GM23248 (cell line): Measurements from ENCODE around the gene KCTD17. TPM values are rescaled to one million over a fixed set of nuclear protein-coding genes. Genes with fewer than 3 reads are reported as not detected.

ENCODE experiments used
- DNase-seq: peaks from one replicate; pipeline ENCODE4 v3.0.0-alpha.2; 2015
- H2AFZ ChIP-seq: fragments of 200-600 bp; sonication (generic); 2 replicates; pipeline ENCODE4 v1.6.1; 2016; ENCODE audit warnings: antibody characterized with exemption
- H3F3A ChIP-seq: fragments of 200-600 bp; sonication (generic); 2 replicates; pipeline ENCODE4 v1.6.1; 2016; ENCODE audit warnings: mild to moderate bottlenecking, antibody characterized with exemption, mixed run types; ENCODE audit not compliant: insufficient read depth
- H3K27ac ChIP-seq: fragments of 200-600 bp; sonication (generic); 2 replicates; pipeline ENCODE4 v1.5.1; 2016; ENCODE audit warnings: mild to moderate bottlenecking
- H3K27me3 ChIP-seq: fragments of 200-600 bp; sonication (generic); replicated peaks from 2 replicates; pipeline ENCODE4 v1.6.1; 2016; ENCODE audit warnings: mild to moderate bottlenecking; ENCODE audit not compliant: insufficient read depth
- H3K36me3 ChIP-seq: fragments of 200-600 bp; sonication (generic); 2 replicates; pipeline ENCODE4 v1.6.1; 2016; ENCODE audit warnings: low read depth, mild to moderate bottlenecking
- H3K4me1 ChIP-seq: fragments of 200-600 bp; sonication (generic); 2 replicates; pipeline ENCODE4 v1.6.1; 2016; ENCODE audit warnings: mild to moderate bottlenecking; ENCODE audit not compliant: insufficient read depth
- H3K4me2 ChIP-seq: fragments of 200-600 bp; sonication (generic); one replicate; pipeline ENCODE4 v1.6.1; 2016; ENCODE audit warnings: mild to moderate bottlenecking; ENCODE audit not compliant: unreplicated experiment
- H3K4me3 ChIP-seq: fragments of 200-600 bp; sonication (generic); 2 replicates; pipeline ENCODE4 v1.5.1; 2016; ENCODE audit warnings: mild to moderate bottlenecking
- H3K79me2 ChIP-seq: fragments of 200-600 bp; sonication (generic); 2 replicates; pipeline ENCODE4 v1.6.1; 2016; ENCODE audit warnings: mild to moderate bottlenecking; ENCODE audit not compliant: insufficient read depth
- H3K9ac ChIP-seq: fragments of 200-600 bp; sonication (generic); 2 replicates; pipeline ENCODE4 v1.6.1; 2016; ENCODE audit warnings: mild to moderate bottlenecking
- H3K9me2 ChIP-seq: fragments of 200-600 bp; sonication (generic); 2 replicates; pipeline ENCODE4 v1.6.1; 2016; ENCODE audit warnings: mixed run types, mild to moderate bottlenecking, moderate library complexity; ENCODE audit not compliant: insufficient read depth
- H3K9me3 ChIP-seq: fragments of 200-600 bp; sonication (generic); one replicate; pipeline ENCODE4 v1.6.1; 2017; ENCODE audit warnings: low read depth
- H4K20me1 ChIP-seq: fragments of 200-600 bp; sonication (generic); 2 replicates; pipeline ENCODE4 v1.6.0; 2016; ENCODE audit not compliant: insufficient read depth
- EZH2 ChIP-seq: fragments of 200-600 bp; sonication (generic); IDR thresholded peaks from 2 replicates; pipeline ENCODE4 v1.6.1; 2018; ENCODE audit warnings: antibody characterized with exemption, mild to moderate bottlenecking; ENCODE audit not compliant: insufficient read depth, poor library complexity, severe bottlenecking
- EZH2phosphoT487 ChIP-seq: fragments of 200-600 bp; sonication (generic); IDR thresholded peaks from 2 replicates; pipeline ENCODE4 v1.6.1; 2018; ENCODE audit warnings: antibody characterized with exemption, moderate library complexity, mild to moderate bottlenecking, low read depth; ENCODE audit not compliant: insufficient read depth
- whole genome bisulfite sequencing, 2 experiments: methylation state at CpG; one replicate each; pipeline ENCODE4 v1.1.6; 2015 to 2017; ENCODE audit warnings: low lambda C conversion rate in 2 of 2, low coverage in 1 of 2; ENCODE audit errors: missing lambda C conversion rate in 2 of 2; 5-methylcytosine and 5-hydroxymethylcytosine counted together
- in situ Hi-C: fragments of 300-500 bp; cut with MboI; formaldehyde crosslinking; loops from 2 replicates; pipeline ENCODE4 v1.15.0; 2020
- polyA plus RNA-seq: library from polyadenylated mRNA; unstranded; fragments of >200 nt; fragmentation: Nextera tagmentation; extraction: Ambion mirVana; gene quantifications from 2 replicates; pipeline ENCODE4 v1.2.1, GENCODE V29; 2016
- total RNA-seq: library from RNA; depleted of rRNA; stranded (reverse); fragments of >200 nt; shearing (Covaris generic); gene quantifications from 2 replicates; pipeline ENCODE4 v1.2.3, GENCODE V29; 2014

Gene KCTD17
- total and polyA plus RNA-seq, 2 experiments from 2014 or later: 41.6 to 59.6 TPM

DNA sequence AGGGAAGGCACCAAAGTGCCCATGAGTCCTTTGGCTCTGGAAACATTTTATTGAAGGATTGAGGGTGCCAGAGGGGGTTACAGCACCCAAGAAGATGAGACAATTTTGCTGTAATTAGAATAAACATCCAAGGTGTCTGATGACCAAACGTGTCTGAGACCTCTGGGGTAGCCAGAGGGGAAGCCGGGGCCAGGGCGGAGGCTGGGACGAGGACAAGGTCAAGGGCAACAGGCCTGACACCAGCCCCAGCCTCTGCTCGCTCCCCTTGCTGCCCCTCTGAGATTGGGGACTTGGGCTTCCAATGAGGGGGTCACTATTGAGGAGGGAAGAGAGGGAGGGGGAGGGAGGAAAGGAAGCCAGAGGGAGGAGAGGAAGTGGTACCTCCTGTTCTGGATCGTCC is 32.4 kb downstream of the KCTD17 start:
- in situ Hi-C loops: no loop called here
- no peak overlapping the region for H3K4me3 ChIP-seq
- no peaks in the 10 kb centered on the region for H3K9me3 ChIP-seq
- WGBS, 2 experiments: 52 to 57% methylated on average over 5 to 6 of the region's 6 CpGs
- H3K36me3 ChIP-seq: no peaks in the 10 kb centered on the region
- no peak overlapping the region for H2AFZ ChIP-seq
- TF ChIP-seq EZH2phosphoT487 (no peak), EZH2 (no peak)
- H3K27me3 ChIP-seq: no peaks in the 10 kb centered on the region; the same call in 1 of the 2 replicates
- H3K9me2 ChIP-seq: no peaks in the 10 kb centered on the region
- H3K9ac ChIP-seq: no peak overlapping the region
- H3F3A ChIP-seq: no peaks in the 10 kb centered on the region
- no peak overlapping the region for H3K4me2 ChIP-seq
- H4K20me1 ChIP-seq: no peaks in the 10 kb centered on the region
- DNase-seq: no peak
- no peaks in the 10 kb centered on the region for H3K79me2 ChIP-seq
- no peak overlapping the region for H3K27ac ChIP-seq
- H3K4me1 ChIP-seq: peaks cover 3% of the 10 kb centered on the region; the same call in 1 of the 2 replicates

DNA sequence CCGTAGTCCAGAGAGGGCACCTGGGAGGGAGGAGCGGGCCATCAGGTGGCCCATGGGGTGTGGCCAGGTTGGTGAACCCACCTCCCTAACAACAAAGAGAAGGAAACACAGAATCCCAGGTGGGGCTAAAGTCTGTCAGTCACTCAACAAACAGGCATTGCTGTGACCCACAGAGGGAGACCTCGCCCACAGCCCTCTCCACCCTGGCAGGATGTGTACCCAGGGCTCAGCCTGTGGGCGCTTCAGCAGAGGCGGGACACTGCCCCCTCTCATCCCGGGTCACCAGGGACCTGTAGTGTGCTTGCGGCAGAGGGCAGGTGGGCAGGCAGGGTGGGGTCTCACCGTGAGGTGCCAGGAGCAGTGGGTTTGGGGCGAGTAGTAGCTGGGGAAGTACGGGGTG is 32.8 kb downstream of the KCTD17 start:
- H2AFZ ChIP-seq: no peak overlapping the region
- no peak for TF ChIP-seq EZH2
- no peak for TF ChIP-seq EZH2phosphoT487
- no peak overlapping the region for H3K4me2 ChIP-seq
- no peaks in the 10 kb centered on the region for H3F3A ChIP-seq
- no peaks in the 10 kb centered on the region for H3K79me2 ChIP-seq
- no peaks in the 10 kb centered on the region; the same call in 1 of the 2 replicates for H3K27me3 ChIP-seq
- DNase-seq: no peak
- H3K4me3 ChIP-seq: no peak overlapping the region
- WGBS, 2 experiments: 58 to 64% methylated on average over 10 of the region's 10 CpGs
- peaks cover 3% of the 10 kb centered on the region; the same call in 1 of the 2 replicates for H3K4me1 ChIP-seq
- H3K9me3 ChIP-seq: no peaks in the 10 kb centered on the region
- no peaks in the 10 kb centered on the region for H4K20me1 ChIP-seq
- no peak overlapping the region for H3K27ac ChIP-seq
- in situ Hi-C loops: no loop called here
- H3K9me2 ChIP-seq: no peaks in the 10 kb centered on the region
- no peak overlapping the region for H3K9ac ChIP-seq
- H3K36me3 ChIP-seq: no peaks in the 10 kb centered on the region

DNA sequence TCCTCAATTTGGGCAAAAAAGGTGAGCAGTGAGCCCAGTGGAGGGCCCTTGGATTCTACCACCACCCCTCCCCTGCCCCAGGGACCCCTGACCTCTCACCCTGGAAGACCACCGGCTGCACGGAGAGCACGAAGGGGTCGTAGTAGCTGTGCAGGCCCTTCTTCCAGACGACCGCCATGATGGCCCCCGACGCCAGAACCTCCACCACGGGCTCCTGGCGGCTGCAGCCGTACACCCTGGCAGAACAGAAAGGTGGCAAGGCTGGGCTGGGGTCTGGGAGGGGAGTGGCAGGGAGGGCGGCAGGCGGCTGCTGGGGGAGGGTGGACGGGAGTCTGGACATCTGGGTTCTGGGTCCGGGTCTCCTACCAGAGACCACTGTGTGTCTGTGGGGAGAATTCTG is 34.6 kb downstream of the KCTD17 start:
- H3K79me2 ChIP-seq: no peaks in the 10 kb centered on the region
- no peaks in the 10 kb centered on the region for H3K9me3 ChIP-seq
- no peaks in the 10 kb centered on the region for H3K36me3 ChIP-seq
- no peak overlapping the region for H3K4me3 ChIP-seq
- H3F3A ChIP-seq: no peaks in the 10 kb centered on the region
- no peaks in the 10 kb centered on the region for H3K9me2 ChIP-seq
- H3K9ac ChIP-seq: no peak overlapping the region
- in situ Hi-C loops: no loop called here
- no peak overlapping the region for H3K27ac ChIP-seq
- no peak for DNase-seq
- no peak for TF ChIP-seq EZH2phosphoT487
- TF ChIP-seq EZH2: no peak
- H2AFZ ChIP-seq: no peak overlapping the region
- H3K4me1 ChIP-seq: peaks cover 3% of the 10 kb centered on the region; the same call in 1 of the 2 replicates
- no peaks in the 10 kb centered on the region; the same call in 1 of the 2 replicates for H3K27me3 ChIP-seq
- H4K20me1 ChIP-seq: no peaks in the 10 kb centered on the region
- 43 to 45% methylated on average over 12 to 15 of the region's 15 CpGs for WGBS, 2 experiments
- no peak overlapping the region for H3K4me2 ChIP-seq

DNA sequence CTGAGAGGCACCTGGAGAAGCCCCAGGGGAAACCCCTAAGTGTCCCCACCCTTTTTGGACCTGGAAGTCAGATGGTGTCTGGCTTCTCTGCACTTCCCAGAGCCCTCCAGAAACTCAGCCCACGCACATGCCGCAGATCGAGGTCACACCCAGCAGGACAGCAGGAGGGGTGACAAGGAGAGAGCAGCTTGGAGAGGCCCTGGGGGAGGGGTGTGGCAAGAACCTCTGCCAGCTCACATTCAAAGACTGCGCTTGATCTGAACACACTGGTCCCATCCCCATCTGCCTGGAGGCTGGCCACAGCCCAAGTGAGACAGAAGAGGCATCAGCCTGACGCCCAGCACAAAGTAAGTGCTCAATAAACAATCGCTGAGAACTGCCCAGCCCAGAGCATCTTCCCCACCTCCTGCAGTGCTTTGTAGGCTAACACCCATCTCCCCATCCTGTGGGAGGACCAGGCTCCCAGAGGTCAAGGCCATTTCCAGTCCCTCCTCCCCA is 36.6 kb downstream of the KCTD17 start:
- peak; percentile 60 for DNase-seq
- 18 to 23% methylated on average over 6 of the region's 6 CpGs for WGBS, 2 experiments
- in situ Hi-C loops: no loop called here
- Histone ChIP-seq H3K36me3 (no peaks in the 10 kb centered on the region), H3K27me3 (no peaks in the 10 kb centered on the region; the same call in 1 of the 2 replicates), H3K27ac (no peak overlapping the region), H3K4me2 (no peak overlapping the region), H3K9ac (no peak overlapping the region), H3K79me2 (no peaks in the 10 kb centered on the region), H3K4me3 (no peak overlapping the region), H2AFZ (no peak overlapping the region), H3K4me1 (peaks cover 3% of the 10 kb centered on the region; the same call in 1 of the 2 replicates), H3K9me3 (no peaks in the 10 kb centered on the region), H3K9me2 (no peaks in the 10 kb centered on the region), H3F3A (no peaks in the 10 kb centered on the region), H4K20me1 (no peaks in the 10 kb centered on the region)
- TF ChIP-seq EZH2 (no peak), EZH2phosphoT487 (no peak)
